NCI-H1048 (cell line): ENCODE data around the gene VTA1.
"Not testable (repeated sequence)": the region's sequence is repeated elsewhere in the genome, so short reads cannot be mapped to it uniquely, and the experiment has no call there.

Experiments used
- DNase-seq: peaks from one replicate; lab custom pipeline; 2025; lab: John Stamatoyannopoulos, UW

Gene VTA1

GRCh38 chr6:142146828-142147662 is at the start of gene VTA1, which contains the start of gene NMBR:
TSS of gene VTA1 (plus strand) at chr6:142147263. CDS start at chr6:142147288, 25 bp downstream.
TSS of gene NMBR (minus strand) at chr6:142147122. CDS start at chr6:142088658, 58,464 bp downstream.
- peak; percentile 97 for DNase-seq

DNA sequence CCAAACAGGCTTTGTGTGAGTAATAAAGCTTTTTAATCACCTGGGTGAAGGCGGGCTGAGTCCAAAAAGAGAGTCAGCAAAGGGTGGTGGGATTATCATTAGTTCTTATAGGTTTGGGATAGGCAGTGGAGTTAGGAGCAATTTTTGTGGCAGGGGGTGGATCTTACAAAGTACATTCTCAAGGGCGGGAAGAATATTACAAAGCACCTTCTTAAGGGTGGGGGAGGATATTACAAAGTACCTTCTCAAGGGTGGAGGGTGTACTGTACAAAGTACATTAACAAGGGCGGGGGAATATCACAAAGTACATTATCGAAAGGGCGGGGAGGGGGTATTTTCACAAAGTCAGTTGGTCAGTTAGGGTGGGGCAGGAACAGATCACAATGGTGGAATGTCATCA is 42.2 kb upstream of the VTA1 start:
- DNase-seq, result not testable (repeated sequence)

DNA sequence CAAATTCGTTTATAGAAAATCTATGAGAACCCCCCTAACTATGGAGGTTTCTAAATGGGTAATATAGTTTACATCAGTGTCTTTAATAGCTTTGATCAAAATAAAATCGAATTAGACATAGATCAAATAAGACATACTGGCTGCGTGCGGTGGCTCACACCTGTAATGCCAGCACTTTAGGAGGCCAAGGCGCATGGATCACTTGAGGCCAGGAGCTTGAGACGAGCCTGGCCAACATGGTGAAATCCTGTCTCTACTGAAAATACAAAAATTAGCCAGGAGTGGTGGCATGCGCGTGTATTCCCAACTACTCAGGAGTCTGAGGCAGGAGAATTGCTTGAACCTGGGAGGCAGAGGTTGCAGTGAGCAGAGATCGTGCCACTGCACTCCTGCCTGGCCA is 36.2 kb upstream of the VTA1 start:
- DNase-seq, result not testable (repeated sequence)

DNA sequence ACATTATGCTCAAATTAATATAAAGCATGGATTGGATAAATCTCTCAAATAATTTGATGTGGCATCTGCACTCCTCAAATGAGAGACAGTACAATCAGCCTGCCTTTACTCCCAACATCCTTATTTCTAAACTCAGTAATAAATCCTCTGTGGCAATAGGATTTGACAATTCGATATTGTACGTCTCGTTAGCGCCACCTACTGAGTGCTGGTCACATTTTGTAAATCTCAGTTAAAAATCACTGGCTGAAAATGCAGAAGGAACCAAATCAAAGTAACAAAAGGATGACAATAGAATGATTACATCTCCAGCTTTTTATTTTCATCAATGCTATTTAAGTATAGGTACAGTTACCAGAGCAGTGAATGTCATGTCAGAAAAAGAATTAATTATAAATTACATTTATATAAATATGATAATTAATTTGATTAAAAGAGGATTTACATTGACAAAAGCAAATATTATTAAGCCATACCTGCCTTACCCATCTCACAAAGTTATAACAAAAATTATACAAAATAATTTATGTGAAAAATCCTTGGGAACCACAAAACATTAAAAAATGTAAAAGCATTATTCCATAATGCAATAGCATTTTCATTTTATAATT is 34.5 kb upstream of the VTA1 start:
- DNase-seq, result peak; percentile 50

DNA sequence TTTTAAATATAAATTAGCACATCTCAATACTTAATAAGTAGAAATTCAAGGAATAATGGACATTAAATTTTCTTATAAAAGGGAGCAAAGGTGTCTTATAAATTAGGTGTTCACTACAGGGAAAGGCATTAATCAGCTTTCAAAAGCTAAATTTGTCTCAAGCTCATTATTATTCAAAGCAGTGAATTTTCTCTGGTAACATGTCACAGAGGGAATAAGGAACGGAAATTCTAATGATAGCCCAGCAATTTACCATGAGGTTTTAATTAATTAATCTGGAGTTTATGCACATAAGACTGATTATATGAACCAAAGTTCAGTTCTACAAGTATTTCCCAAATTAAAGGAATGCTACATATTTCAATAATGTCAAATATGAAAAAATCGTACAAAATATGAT is 29.7 kb upstream of the VTA1 start:
- no peak for DNase-seq

- no peak for DNase-seq
These were observed 28.7 kb upstream of the VTA1 start for GRCh38 chr6:142118328-142118727.

- DNase-seq, result no peak
These were observed 28.1 kb upstream of the VTA1 start for GRCh38 chr6:142118925-142119324.

DNA sequence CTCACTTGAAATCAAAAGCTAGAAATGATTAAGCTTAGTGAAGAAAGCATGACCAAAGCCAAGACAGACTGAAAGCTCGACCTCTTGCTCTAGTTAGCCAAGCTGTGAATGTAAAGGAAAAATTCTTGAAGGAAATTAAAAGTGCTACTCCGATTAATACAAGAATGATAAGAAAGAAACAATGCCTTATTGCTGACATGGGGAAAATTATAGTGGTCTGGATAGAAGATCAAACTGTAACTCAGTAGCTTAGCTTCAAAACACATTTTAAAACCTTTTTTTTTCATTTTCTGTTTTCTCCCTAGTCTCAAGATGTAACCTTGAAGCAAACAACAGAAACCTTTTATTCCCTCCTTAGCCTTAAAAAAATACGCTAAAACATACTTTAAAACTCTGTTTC is 25.7 kb upstream of the VTA1 start:
- no peak for DNase-seq

GRCh38 chr6:142130814-142131213 is 16.2 kb upstream of the VTA1 start:
- DNase-seq, result no peak

- DNase-seq, result no peak
These were observed 14.4 kb upstream of the VTA1 start, which contains the start of gene GJE1 for GRCh38 chr6:142132625-142133024. TSS of gene GJE1 (plus strand) at chr6:142132925. CDS start at chr6:142133159, 234 bp downstream.

- DNase-seq, result no peak
These were observed 8.2 kb upstream of the VTA1 start for GRCh38 chr6:142138876-142139275.

- not testable (repeated sequence) for DNase-seq
These were observed 5.5 kb upstream of the VTA1 start for GRCh38 chr6:142141531-142141930.

DNA sequence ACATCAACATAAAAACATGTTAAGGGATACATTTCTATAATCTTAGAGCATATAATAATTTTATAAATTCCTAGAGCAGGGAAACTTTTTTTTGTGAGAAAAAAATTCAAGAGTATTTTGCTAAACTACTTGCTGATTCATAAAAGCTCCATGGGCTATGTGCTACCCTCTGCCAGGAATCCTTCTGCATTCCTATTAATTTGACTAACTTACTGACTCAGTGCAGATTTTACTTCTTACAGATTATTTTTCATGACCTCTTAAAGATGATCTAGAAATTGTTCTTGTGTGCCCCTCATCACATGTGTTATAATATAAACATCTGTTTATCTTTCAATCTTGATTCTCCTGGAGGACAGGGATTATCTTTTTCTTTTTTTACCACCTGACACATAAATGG is 5.7 kb downstream of the VTA1 start:
- DNase-seq, result no peak

- no peak for DNase-seq
These were observed 6.1 kb downstream of the VTA1 start for GRCh38 chr6:142153196-142153595.

DNA sequence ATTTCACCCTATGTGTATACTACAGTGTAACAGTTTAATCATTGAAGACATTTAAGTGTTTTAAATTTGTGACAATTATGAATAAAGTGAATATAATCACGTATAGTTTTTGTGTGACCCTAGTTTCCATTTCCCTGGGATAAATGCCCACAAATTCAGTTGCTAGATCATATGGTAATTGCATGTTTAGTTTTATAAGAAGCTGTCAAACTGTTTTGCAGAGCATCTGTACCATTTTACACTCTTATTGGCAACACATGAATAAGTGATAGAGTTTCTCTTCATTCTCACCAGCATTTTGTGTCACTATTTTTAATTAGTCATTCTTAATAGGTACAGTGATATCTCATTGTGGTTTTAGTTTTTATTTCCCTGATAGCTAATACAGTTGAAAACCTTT is 7.3 kb downstream of the VTA1 start:
- DNase-seq, result no peak

- no peak for DNase-seq
These were observed 8.0 kb downstream of the VTA1 start for GRCh38 chr6:142155091-142155490.

GRCh38 chr6:142155895-142156757 is 9.1 kb downstream of the VTA1 start:
- DNase-seq, result peak; percentile 4

DNA sequence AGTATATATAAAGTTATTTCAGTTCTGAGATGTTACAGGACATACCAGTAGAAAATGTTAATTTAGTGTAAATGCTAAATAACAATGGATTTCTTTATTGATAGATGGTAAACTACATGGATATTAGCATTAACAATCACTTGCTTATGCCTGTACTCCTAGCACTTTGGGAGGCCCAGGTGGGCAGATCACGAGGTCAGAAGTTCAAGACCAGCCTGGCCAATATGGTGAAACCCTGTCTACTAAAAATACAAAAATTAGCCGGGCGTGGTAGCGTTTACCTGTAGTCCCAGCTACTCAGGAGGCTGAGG is 9.7 kb downstream of the VTA1 start:
- not testable (repeated sequence) for DNase-seq

- no peak for DNase-seq
These were observed 15.7 kb downstream of the VTA1 start for GRCh38 chr6:142162780-142163179.

DNA sequence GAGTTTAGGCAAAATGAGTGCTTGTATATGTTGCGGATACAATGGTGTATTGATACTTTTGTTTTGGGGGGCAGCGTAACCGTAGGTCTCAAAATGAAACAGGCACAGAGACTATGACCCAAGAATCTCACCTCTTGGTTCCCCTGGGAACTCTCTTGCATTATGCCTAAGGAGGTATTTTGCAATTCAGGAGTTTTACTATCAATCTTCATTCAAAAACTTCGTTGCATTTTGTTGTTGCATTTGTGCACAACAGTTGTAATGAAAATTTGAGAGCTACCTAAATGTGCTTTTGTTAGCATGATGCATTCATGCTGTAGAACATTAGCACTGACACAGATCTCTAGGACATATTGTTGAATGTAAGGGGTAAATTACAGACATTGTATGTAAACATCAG is 18.2 kb downstream of the VTA1 start:
- DNase-seq, result no peak

GRCh38 chr6:142167071-142167470 is 20.0 kb downstream of the VTA1 start:
- DNase-seq, result no peak

GRCh38 chr6:142167486-142167885 is 20.4 kb downstream of the VTA1 start:
- DNase-seq, result no peak

GRCh38 chr6:142171351-142171750 is 24.3 kb downstream of the VTA1 start:
- DNase-seq, result no peak
